ENCODE measurements around the gene CMTM3. TPM values are rescaled to one million over a fixed set of nuclear protein-coding genes. Genes with fewer than 3 reads are reported as not detected.

The CMTM3 gene
- total RNA-seq, 4 donors from 2014 or later: 4.9 to 15.7 (median 11.3) TPM

GRCh38 chr16:66614161-66614802 is 9.8 kb downstream of the CMTM3 start:
- H3K27me3 ChIP-seq: no peaks in the 10 kb centered on the region
- no peak for TF ChIP-seq POLR2A (IDR thresholded peaks at IDR 0.05)
- TF ChIP-seq CTCF (IDR thresholded peaks at IDR 0.05): no peak
- peaks cover 0 to 55% (median 0%) of the 10 kb centered on the region in 3 donors for H3K36me3 ChIP-seq

GRCh38 chr16:66616169-66616568 is 11.7 kb downstream of the CMTM3 start:
- Histone ChIP-seq H3K27ac (no peak overlapping the region), H3K36me3 (peaks cover 0 to 44% (median 0%) of the 10 kb centered on the region in 3 donors), H3K4me3 (no peak overlapping the region), H3K9me3 (no peaks in the 10 kb centered on the region), H3K27me3 (no peaks in the 10 kb centered on the region), H3K4me1 (no peaks in the 10 kb centered on the region)
- DNase-seq: no peak
- TF ChIP-seq POLR2A (IDR thresholded peaks at IDR 0.05) (no peak), CTCF (IDR thresholded peaks at IDR 0.05) (no peak)

More at GRCh38 chr16:66614161-66614802, 9.8 kb downstream of the CMTM3 start:
- DNase-seq: no peak
- no peaks in the 10 kb centered on the region for H3K9me3 ChIP-seq
- H3K4me1 ChIP-seq: no peaks in the 10 kb centered on the region
- no peak overlapping the region for H3K4me3 ChIP-seq
- no peak overlapping the region for H3K27ac ChIP-seq

GRCh38 chr16:66616592-66616991 is 12.1 kb downstream of the CMTM3 start:
- no peak for TF ChIP-seq CTCF (IDR thresholded peaks at IDR 0.05)
- TF ChIP-seq POLR2A (IDR thresholded peaks at IDR 0.05): no peak
- no peaks in the 10 kb centered on the region for H3K4me1 ChIP-seq
- no peak overlapping the region for H3K4me3 ChIP-seq
- DNase-seq: no peak
- H3K36me3 ChIP-seq: peaks cover 0 to 44% (median 0%) of the 10 kb centered on the region in 3 donors
- no peaks in the 10 kb centered on the region for H3K9me3 ChIP-seq
- H3K27ac ChIP-seq: no peak overlapping the region
- H3K27me3 ChIP-seq: no peaks in the 10 kb centered on the region

GRCh38 chr16:66617010-66617434 is 12.5 kb downstream of the CMTM3 start:
- H3K4me3 ChIP-seq: no peak overlapping the region
- H3K27me3 ChIP-seq: no peaks in the 10 kb centered on the region
- H3K36me3 ChIP-seq: peaks cover 0 to 45% (median 0%) of the 10 kb centered on the region in 3 donors
- H3K4me1 ChIP-seq: no peaks in the 10 kb centered on the region
- DNase-seq: no peak
- no peak overlapping the region for H3K27ac ChIP-seq
- H3K9me3 ChIP-seq: no peaks in the 10 kb centered on the region
- no peak for TF ChIP-seq POLR2A (IDR thresholded peaks at IDR 0.05)
- TF ChIP-seq CTCF (IDR thresholded peaks at IDR 0.05): no peak

GRCh38 chr16:66617728-66618127 is 13.2 kb downstream of the CMTM3 start:
- Histone ChIP-seq H3K36me3 (peaks cover 0 to 39% (median 0%) of the 10 kb centered on the region in 3 donors), H3K27me3 (no peaks in the 10 kb centered on the region), H3K4me3 (no peak overlapping the region), H3K27ac (no peak overlapping the region), H3K4me1 (no peaks in the 10 kb centered on the region), H3K9me3 (no peaks in the 10 kb centered on the region)
- no peak for TF ChIP-seq CTCF (IDR thresholded peaks at IDR 0.05)
- no peak for TF ChIP-seq POLR2A (IDR thresholded peaks at IDR 0.05)
- DNase-seq: peak in 1 of 3 donors; percentile 8
